Activated CD4-positive, alpha-beta T cell treated with anti-CD3 and anti-CD28 coated beads, Interleukin-2, amount 50 U/mL, for 48 hours (primary cell): Measurements from ENCODE around the gene CARD8.
"Not testable (repeated sequence)": the region's sequence is repeated elsewhere in the genome, so short reads cannot be mapped to it uniquely, and the experiment has no call there.

Experiments used
- DNase-seq, 2 experiments: peaks; one replicate each; pipeline ENCODE4 v3.0.0-alpha.2; 2020

The CARD8 gene

DNA sequence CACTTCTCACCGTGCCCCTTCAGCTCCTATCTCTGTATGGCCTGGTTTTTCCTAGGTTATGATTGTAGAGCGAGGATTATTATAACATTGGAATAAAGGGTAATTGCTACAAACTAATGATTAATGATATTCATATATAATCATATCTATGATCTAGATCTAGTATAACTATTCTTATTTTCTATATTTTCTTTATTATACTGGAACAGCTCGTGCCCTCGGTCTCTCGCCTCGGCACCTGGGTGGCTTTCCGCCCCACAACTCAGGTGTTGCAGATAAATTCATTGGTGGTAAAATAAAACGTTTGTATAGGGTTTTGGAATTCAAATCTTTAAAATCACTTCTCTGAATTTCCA, 4.6 kb upstream of the CARD8 start:
- DNase-seq = not testable (repeated sequence)

DNA sequence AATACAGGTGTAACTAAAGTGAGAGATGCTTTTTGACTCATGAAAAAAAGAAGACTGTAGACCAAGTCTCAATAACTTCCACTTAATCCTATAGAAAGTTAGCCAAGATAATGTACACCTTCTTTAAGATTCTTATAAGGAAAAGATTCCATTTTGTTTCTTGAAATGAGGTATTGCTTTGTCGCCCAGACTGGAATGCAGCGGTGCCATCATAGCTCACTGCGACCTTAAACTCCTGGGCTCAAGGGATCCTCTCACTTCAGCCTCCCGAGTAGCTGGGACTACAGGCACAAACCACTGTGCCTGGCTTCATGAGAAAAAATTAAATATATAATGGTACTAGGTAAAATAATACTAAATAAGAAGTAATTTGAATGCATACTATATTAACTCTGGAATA, 3.3 kb upstream of the CARD8 start:
- peak in 1 of 2 experiments; percentile 28 for DNase-seq

DNA sequence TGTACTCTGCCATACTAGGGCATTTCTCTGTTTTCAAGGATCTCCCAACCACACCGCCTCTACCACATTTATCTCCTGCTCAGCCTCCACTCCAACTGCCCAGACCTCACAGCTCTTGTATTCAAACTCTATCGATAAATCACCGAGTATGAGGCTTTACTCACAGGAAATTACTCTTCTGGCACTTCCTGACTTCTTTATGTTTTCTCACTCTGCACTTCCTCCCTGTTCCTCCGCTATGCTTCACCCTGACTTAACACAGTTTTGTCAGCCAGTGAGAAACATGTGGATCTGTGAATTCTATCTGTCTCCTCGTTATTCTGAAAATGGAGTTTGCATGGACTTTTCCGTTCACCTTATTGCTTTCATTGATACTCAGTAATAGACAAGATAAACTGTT, 2.6 kb upstream of the CARD8 start:
- DNase-seq = peak in 1 of 2 experiments; percentile 45

DNA sequence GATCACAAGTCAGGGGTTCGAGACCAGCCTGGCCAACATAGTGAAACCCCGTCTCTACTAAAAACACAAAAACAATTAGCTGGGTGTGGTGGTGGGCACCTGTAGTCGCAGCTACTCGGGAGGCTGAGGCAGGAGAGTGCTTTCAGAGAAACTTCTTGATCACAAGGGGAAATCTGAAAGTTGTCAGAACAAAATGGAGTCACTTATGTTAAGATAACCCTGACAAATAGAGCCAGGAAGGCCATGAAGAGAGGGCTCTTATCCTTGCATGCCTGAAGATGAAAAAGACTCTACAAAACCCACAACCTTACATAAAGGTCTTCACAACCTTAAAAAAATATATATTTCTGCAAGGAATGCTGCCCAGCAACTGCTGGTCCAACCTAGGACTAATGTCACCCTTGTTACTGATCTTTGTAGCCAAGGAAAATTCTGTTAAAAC, 1.2 kb downstream of the CARD8 start:
- DNase-seq = no peak

DNA sequence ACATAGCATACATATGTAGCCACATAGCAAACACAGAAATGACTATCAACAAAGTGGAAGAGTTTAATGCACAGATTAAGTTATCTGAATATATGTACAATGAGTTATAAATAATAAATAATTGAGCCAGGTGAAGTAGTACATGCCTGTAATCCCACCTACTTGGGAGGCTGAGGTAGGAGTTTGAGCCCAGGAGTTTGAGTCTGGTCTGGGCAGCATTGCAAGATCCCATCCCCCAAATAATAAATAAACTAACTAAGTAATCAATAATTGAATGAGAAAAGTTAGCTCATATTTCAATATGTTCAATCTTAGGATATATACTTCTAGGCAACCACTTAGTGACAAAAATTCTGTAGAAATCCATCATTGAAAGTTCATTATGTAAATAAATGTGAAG, 1.7 kb downstream of the CARD8 start:
- DNase-seq = no peak

DNA sequence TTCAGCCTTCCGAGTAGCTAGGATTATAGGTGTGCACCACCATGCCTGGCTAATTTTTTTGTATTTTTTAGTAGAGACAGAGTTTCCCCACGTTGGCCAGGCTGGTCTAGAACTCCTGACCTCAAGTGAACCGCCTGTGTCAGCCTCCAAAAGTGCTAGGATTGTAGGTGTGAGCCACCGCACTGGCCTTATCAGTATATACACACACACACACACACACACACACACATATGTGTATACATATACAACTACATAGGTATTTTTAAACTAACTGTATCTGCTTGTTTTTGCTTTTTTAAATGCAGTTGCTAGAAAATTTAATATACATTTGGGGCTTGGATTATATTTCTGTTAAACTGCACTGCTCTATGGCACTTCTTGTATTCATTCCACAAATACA, 3.1 kb downstream of the CARD8 start:
- DNase-seq = no peak

DNA sequence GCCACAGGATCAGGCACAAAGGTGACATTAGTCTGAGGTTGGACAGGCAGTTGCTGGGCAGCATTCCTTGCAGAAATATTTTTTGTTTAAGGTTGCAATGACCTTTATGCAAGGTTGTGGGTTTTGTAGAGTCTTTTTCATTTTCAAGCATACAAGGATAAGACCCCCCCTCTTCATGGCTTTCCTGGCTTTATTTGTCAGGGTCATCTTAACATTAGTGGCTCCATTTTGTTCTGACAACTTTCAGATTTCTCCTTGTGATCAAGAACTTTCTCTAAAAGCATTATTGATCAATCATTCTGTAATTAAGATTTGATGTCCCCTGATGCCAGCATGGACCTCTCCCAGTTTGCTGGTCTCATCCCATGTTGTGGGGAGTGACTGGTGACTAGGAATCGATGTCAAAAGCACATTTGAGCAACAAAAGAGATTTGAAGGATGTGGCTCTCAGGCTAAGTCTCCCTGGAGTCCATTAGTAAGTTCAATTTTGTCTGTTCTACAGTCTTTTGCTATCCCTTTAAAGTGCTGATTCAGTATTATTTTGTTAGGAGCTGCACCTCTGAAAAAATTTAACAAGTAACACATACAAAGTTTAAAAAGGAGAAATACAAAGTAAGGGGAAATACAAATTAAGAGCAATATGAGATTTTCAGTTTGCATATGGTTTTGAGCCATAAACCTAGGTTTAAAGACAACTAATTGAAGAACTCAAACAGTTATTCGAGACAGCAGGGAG, 5.3 kb downstream of the CARD8 start:
- DNase-seq = no peak

DNA sequence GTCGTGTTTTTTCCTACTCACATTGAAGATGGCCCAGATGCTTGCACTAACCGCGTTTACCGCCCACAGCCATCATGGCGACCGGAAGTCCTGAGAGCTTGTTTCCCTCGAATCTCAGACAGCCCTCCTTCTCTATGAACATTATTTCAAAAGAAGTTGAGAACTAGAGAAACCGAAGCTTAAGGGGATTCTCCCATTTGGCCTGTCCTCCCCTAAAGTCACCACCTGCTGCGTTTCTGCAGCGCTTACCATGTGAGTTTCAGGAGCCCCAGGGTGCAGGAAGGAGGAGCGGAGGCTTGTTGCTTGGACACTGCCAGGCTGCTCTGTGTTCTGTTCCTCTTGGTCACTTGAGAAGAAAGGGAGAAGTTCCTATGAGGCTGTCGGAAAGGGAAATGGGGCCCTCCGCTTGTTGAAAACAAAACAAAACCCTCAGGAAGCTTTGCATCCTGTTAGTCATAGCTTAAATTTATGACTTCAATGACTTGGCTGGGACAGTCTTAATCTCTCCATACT, 6.2 kb downstream of the CARD8 start:
- peak; percentile 79 to 85 for DNase-seq

DNA sequence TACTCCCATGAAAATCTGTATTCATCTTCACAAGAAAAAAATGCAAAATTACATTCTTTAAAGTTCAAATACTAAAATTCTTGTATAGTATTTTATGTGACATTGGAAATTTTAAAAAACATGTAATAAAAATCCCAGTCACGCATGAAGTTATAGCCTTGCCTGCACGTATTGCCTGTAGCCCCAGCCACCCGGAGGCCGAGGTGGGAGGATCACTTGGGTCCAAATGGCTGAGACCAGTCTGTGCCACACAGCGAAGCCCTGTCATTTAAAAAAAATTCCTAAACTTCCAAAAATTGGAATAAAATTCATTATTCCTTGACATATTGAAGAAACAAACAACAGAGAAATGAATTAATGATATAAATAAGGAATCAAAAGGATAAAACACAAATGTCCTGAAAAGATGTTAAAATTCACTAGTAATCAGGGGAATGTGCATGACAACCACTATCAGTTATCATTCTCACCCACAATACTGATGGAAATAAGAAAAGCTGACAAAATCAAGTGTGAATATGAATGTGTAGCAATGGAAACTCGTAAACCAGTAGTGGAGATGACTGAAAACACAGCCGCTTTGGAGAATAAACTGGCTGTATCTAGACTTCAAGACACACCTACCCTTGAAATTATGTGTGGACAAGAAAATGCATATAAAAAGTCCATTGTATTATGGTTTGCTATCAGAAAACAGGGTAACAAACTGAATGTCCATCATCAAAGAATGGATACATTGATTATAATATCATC, 7.5 kb downstream of the CARD8 start:
- peak in 1 of 2 experiments; percentile 41 for DNase-seq

DNA sequence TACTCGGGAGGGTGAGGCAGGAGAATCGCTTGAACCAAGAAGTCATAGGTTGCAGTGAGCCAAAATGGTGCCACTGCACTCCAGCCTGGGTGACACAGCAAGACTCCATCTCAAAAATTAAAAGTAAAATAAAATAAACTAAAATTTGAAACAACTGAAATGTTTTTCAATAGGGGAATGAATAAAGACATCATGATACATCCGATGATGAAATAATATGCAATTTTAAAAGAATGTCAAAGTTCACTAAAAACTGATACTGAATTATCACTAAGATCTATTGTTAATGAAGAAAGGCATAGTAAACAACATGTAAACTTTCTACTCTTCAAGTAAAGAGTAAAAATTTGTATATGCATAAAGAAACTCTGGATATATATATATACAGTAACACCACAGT, 8.5 kb downstream of the CARD8 start:
- DNase-seq = no peak

DNA sequence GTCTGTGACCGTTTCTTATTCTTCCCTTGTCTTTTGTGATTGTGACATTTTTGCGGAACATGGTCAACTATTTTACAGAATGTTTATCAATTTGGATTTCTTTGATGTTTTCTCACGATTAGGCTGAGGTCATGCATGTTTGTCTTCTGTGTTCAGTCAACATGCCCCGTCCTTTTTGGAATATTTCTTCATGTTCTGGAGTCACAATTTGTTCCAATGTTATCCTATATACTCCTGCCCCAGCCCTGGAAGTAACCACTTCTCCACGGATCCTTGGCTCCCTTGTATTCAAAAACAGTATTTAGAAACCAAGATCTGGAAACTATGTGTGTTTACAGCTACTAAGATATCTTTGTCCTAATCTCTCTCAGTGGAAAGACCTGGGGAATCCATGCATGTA, 9.6 kb downstream of the CARD8 start:
- no peak for DNase-seq

DNA sequence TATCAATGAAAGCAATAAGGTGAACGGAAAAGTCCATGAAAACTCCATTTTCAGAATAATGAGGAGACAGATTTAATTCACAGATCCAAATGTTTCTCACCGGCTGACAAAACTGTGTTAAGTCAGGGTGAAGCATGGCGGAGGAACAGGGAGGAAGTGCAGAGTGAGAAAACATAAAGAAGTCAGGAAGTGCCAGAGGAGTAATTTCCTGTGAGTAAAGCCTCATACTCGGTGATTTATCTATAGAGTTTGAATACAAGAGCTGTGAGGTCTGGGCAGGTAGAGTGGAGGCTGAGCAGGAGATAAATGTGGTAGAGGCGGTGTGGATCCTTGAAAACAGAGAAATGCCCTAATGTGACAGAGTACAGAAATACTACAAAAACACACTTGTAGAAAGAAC, 11.4 kb downstream of the CARD8 start:
- DNase-seq = peak in 1 of 2 experiments; percentile 50

DNA sequence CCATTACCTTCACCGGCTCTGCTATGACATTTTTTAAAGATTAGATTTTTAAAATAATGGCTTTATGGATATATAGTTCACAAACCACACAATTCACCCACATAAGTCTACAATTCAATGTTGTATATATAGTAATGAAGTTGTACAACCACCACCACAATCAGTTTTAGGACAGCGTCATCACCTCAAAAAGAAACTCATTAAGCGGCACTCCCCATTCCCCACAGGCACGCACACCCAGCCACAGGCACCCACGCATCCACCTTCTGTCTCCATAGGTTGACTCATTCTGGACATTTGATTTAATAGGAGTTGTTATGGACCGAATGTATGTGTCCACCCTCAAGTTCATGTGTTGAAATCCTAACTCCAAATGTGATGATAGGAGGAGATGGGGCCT, 13.9 kb downstream of the CARD8 start:
- DNase-seq = peak in 1 of 2 experiments; percentile 47

DNA sequence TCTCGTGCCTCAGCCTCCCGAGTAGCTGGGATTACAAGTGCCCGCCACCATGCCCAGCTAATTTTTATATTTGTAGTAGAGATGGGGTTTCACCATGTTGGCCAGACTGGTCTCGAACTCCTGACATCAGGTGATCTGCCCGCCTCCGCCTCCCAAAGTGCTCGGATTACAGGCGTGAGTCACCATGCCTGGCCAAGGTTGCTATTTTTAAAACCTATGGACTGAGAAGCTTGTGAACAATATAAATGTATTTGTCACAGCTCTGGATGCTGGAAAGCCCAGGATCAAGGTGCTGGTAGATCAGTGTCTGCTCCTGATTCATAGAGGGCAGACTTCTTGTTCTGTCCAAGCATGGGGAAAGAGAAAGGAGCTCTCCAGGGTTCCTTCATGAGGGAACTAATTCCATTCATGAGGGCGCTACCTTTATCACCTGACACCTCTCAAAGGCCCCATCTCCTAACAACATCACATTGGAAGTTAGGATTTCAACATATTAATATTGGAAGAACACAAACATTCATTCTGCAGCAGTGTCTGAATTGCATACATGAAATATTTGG, 16.1 kb downstream of the CARD8 start:
- DNase-seq = no peak

DNA sequence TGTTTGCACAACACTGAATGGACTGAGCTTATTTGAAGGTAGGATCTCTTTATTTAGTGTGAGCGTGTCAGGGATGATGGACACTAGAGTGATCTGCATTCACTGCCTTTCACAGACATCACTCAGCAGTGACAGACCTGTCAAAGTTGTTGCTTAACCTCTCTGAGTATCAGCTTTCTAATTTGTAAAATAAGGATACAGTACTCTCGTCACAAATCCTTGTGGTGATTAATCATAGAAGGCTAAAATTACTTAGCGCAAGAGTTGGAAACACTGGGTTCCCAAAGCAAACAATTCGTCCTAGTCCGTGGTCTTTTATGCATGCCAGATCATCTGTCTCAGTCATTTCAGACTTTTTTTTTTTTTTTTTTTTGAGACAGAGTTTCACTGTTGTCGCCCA, 16.6 kb downstream of the CARD8 start:
- no peak for DNase-seq

DNA sequence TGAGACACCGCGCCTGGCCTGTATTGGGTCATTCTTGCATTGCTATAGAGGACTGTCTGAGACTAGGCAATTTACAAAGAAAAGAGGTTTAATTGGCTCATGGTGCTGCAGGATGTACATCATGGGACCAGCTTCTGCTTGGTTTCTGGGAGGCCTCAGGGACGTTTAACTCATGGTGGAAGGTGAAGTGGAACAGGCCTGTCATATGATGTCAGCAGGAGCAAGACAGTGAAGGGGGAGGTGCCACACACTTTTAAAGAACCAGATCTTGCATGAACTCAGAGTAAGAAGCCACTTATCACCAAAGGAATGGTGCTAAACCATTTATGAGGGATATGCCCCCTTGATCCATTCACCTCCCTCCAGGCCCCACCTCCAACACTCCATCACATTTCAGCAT, 18.7 kb downstream of the CARD8 start:
- no peak for DNase-seq

DNA sequence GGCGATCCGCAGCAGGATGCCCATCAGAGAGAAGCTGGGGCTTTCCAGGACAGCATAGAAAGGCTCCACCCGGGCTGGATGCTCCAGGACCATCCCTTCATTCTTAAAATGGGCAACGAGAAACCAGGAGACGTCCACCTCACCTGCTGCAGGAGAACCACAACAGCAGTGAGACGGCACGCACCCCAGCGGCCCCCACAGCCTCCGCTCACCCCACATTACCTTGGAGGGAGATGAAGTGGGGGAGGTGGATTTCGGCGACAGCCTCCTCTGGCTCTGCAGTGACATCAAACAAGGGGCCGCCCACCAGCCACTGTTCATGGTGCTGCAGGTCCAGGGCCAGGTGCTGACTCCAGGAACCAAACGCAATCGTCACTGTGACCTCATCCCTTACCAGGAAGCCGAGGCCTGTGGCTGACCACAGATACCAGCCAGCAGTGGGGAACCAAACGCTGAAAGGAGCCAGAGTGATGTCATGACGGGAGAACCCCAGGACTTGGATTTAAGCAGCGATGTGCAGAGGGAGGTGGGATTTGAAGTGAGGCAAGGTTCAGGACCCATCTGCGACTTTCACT, 25.1 kb downstream of the CARD8 start:
- peak; percentile 45 to 54 for DNase-seq

DNA sequence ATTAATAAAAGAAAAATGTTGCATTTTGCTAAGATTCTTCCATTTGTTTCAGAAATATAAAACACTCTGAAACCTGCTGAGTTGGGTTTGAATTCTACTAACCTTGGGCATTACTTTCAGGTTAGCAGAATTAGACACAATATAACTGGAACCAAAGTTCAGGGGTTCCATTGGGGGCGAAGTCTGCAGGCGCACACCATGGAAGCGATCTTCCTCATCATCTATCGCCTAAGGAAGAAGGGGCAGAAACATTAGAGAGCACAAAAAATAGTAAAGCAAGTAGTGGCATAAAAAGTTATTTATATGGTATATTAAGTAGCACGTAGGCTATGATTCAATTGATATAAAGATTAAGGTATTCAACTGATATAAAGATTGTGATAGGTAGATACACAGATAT, 34.1 kb downstream of the CARD8 start:
- no peak for DNase-seq

DNA sequence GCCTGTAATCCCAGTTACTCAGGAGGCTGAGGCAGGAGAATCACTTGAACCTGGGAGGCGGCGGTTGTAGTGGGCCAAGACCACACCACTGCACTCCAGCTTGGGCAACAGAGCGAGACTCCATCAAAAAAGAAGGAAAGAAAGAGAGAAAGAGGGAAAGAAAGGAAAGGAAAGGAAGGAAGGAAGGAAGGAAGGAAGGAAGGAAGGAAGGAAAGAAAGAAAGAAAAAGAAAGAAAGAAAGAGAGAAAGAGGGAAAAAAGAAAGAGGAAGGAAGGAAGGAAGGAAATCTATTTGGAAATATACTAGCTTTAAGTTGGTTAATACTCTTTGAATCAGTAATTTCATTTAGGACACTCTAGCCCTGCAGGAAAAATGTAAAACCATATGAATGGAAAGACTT, 34.9 kb downstream of the CARD8 start:
- not testable (repeated sequence) for DNase-seq

DNA sequence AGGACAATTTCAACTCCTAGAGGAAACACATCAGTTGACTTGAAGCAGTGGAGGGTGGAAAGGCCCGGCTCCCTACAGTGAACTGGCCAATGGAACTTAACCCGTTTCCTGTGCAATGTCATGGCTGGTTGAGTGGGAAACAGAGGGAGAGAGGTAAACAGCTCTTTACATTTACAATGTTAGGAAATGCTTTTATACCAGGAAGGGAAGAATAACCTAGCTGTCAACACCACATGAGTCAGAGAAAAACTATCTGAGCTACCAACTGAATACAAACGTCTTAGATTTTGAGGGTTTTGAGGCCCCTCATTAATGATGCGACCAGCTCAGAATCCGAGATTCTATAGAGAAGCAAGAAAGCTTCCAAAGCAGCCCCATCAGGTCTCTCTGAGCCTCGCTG, 36.7 kb downstream of the CARD8 start:
- DNase-seq = no peak

DNA sequence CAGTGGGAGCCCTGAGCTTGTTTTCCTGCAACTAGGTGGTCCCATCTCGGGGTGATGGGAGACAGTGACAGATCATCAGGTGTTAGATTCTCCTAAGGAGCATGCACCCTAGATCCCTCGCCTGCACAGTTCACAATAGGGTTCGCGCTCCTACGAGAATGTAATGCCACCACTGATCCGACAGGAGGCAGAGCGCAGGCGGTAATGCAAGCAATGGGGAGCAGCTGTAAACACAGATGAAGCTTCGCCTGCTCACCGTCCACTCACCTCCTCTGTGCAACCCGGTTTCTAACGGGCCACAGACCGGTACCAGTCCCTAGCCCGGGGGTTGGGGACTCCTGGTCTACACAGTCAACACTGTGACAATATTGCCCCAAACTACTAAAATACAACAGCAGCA, 38.8 kb downstream of the CARD8 start:
- DNase-seq = no peak

DNA sequence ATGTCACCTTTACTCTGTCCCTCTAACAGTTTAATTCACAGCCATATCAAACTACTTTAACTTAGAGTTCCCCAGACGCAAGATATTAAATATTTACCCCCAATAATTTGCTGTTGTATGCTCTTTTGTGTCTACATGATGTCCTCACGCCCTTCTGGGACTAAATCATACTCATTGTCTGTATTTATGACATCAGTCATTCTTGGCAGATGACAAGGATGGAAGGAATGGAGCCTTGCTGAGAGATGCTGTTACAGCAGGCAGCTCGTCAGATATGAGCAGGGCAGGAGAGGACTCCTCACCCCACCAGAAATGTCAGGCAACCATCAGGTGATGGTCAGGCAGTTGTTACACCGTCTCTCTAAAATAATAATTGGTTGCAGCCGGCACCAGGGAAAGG, 41.8 kb downstream of the CARD8 start:
- DNase-seq = no peak

DNA sequence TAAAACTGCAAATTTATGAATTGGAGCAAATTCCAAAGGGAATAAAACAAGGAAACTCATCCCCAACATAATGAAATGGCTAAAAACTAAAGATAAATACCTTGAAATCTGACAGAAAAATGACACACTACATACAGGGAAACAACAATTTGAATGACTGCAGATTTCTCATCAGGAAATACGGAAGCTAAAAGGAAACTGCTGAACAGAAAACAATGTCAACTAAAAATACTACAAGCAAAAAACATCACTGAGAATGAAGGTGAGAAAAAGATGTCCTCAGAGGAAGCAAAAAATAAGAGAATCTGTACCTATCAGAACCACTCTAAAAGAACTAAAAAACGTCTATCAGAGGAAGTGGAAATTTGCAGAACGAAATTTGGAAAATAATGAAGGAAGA, 45.7 kb downstream of the CARD8 start:
- no peak for DNase-seq
